Activated T-cell treated with anti-CD3 and anti-CD28 coated beads, Interleukin-2, amount 50 U/mL, for 4 hours (primary cell): ENCODE data around the gene PLEK. TPM values are rescaled to one million over a fixed set of nuclear protein-coding genes. Genes with fewer than 3 reads are reported as not detected.

Experiments used
- ATAC-seq, 2 donors: fragments of 200-7000 bp; cut with Tn5 transposase; one replicate each; pipeline ENCODE4 v1.10.0; 2021
- DNase-seq: peaks from one replicate; pipeline ENCODE4 v3.0.0-alpha.2; 2020
- H3K27me3 Mint-ChIP-seq: one replicate; pipeline ENCODE4 v1.8.0; 2021; ENCODE audit warnings: low read depth, mixed read lengths
- H3K36me3 Mint-ChIP-seq: one replicate; pipeline ENCODE4 v1.8.0; 2022; ENCODE audit warnings: mixed read lengths; ENCODE audit not compliant: insufficient read depth
- H3K4me1 Mint-ChIP-seq: one replicate; pipeline ENCODE4 v1.8.0; 2021; ENCODE audit warnings: low read depth, mixed read lengths
- H3K4me3 Mint-ChIP-seq: one replicate; pipeline ENCODE4 v1.8.0; 2021; ENCODE audit warnings: mild to moderate bottlenecking, moderate library complexity, mixed read lengths
- H3K9me3 Mint-ChIP-seq: one replicate; pipeline ENCODE4 v1.8.0; 2021; ENCODE audit warnings: mixed read lengths
- total RNA-seq, 3 donors: library from RNA; stranded (reverse); gene quantifications; one replicate each; pipeline ENCODE4 v1.2.1, GENCODE V29; 2021

PLEK gene
- total RNA-seq, result 1 to 10 TPM; 2.6 to 7.8 (median 7.8) TPM

- DNase-seq (no peak), ATAC-seq (no peak)
- Mint-ChIP-seq H3K4me3 (peak within 1 kb of the TSS; percentile 81), H3K36me3 (no peaks in the 10 kb centered on the region), H3K9me3 (no peaks in the 10 kb centered on the region), H3K4me1 (peaks cover 37% of the 10 kb centered on the region), H3K27me3 (no peaks in the 10 kb centered on the region)
These were observed at the start of gene PLEK for GRCh38 chr2:68365087-68365486. Gene PLEK, plus strand, starts transcription at chr2:68365282. Its CDS starts 70 bp downstream, at chr2:68365352.

DNA sequence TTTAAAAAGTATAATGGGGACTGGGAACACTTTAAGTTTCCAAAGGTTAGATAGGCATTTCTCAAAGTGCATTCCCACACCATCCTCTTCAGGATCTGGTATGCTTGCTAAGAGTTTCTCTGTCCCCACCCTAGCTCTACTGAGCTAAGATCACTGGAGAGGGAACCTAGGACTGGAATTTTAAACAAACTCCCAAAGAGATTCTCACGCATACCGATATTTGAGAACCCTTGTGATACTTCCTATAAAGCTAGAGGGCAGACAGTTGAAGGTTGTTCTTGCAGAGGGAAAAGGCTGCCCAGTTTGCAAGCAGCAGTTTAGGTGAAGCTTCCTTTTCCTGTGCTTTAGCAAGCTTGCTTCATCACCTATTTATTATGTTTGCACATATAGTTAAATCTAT is 49.0 kb upstream of the PLEK start:
- peaks cover 47% of the 10 kb centered on the region for H3K27me3 Mint-ChIP-seq
- H3K4me3 Mint-ChIP-seq, result no peak overlapping the region
- DNase-seq (no peak), ATAC-seq (no peak)
- peaks cover 3% of the 10 kb centered on the region for H3K9me3 Mint-ChIP-seq
- peaks cover 7% of the 10 kb centered on the region for H3K4me1 Mint-ChIP-seq
- no peaks in the 10 kb centered on the region for H3K36me3 Mint-ChIP-seq

DNA sequence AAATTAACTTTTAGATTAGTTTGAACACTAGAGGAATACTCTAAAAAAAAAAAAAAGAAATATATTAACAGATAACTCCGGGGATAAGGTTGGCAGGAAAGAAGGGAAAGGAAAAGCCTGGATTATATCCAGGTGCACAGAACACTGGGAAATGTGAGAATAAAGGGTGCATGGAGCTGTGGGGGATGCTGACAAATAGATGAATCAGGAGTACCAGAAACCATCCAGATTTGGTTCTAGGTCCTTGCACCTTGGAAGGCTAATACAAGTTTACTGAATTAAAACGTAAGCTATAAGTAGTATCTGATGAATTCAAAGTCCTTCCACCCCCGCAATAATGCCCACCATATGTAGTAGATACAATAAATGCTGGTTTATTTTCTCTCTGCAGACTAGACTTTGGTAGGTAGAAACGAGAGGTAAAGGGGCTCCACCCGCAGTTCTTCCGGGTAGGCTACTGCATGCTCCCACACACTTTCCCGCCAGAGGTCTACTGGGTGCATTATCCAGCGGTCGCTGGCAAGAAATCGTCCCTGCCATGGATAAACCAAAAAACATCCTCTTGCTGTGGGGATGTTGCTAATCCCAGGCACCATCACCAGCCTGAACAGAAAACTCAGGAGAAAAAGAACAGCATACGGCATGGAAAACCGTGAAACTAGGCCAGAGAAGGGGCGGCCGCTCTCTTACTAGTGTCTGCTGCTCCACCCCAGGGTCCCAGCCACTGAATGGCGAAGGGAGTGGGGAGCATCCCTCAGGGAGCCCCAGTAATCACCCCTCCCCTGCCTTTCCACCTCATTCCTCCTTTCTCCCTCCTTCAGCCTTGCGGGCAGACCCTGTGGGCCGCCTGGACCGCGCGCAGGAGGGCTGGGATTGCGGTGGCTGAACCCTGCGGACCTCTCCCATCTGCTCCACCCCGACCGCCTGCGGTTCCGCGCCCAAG is 46.8 kb upstream of the PLEK start:
- DNase-seq (no peak), ATAC-seq (no peak)
- H3K9me3 Mint-ChIP-seq, result peaks cover 3% of the 10 kb centered on the region
- peaks cover 57% of the 10 kb centered on the region for H3K27me3 Mint-ChIP-seq
- H3K36me3 Mint-ChIP-seq, result no peaks in the 10 kb centered on the region
- peak overlapping the region; percentile 60 for H3K4me3 Mint-ChIP-seq
- H3K4me1 Mint-ChIP-seq, result peaks cover 7% of the 10 kb centered on the region

GRCh38 chr2:68318914-68319397 is 46.1 kb upstream of the PLEK start:
- peak in 1 of 2 donors; percentile 25 for ATAC-seq

DNA sequence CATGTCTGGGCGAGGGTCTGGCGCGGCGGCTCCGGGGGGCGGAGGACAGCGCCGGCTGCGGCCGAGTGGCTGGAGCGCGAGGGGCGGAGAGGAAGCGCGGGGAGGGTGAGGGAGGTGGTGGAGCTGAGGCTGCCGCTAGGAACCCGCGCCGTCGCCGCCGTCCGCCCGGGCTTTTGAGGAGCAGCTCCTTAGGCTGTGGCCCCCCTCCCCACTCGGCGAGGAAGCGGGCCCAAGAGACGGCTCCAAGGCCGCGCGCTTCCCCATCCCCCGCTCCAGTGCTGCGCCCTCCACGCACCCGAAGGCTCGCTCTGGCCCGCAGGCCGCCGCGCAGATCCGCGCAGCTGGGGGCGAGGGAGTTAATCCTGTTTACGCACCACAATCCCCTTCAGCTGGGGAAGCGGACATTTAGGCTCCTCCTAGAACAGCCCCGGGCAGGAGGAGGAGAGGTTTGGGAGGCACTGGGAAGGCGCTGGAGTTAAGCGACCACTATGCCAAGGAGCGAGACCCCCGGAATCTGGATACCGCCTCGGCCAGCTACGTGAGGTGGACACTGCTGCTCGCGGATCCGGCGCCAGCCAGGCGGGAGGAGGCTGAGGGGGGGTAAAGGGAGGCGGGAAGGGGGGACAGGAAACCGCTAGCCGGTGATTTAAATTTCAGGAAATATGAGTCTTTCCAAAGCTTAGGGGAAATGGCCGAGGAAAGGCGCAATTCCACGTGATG is 45.5 kb upstream of the PLEK start, which contains the start of gene CNRIP1:
Gene CNRIP1 (minus strand): TSS at position 552 of the 720 bp plus-strand sequence. CDS start 549 bp downstream, at position 3.
- Mint-ChIP-seq H3K4me3 (peak within 1 kb of the TSS; percentile 67), H3K27me3 (peaks cover 56% of the 10 kb centered on the region), H3K4me1 (peaks cover 7% of the 10 kb centered on the region), H3K9me3 (no peaks in the 10 kb centered on the region), H3K36me3 (no peaks in the 10 kb centered on the region)
- DNase-seq, result no peak
- peak; percentile 43 to 58 for ATAC-seq

More at GRCh38 chr2:68318914-68319397, 46.1 kb upstream of the PLEK start:
- DNase-seq, result no peak
- Mint-ChIP-seq H3K9me3 (peaks cover under 1% of the 10 kb centered on the region), H3K36me3 (no peaks in the 10 kb centered on the region), H3K4me3 (peak overlapping the region; percentile 60), H3K27me3 (peaks cover 56% of the 10 kb centered on the region), H3K4me1 (peaks cover 7% of the 10 kb centered on the region)

- H3K36me3 Mint-ChIP-seq, result no peaks in the 10 kb centered on the region
These were observed 44.9 kb upstream of the PLEK start for GRCh38 chr2:68320118-68320641.

DNA sequence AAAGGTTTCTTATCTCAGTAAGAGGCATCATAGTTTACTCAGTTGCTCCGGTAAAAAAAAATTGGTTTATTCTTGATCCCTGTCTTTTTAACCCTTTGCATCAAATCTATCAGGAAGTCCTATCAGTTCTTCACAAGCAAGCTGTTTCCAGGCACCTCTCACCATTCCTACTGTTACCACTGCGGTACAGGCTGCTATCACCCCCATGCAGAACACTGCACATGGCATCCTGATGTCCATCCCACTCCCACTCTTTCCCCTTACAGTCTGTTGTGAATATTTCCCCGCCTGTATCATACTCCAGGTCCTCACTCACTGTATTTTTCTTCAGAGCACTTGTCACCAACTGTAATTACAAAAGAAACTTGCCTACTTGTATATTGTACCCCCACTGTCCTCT is 40.0 kb upstream of the PLEK start:
- ATAC-seq (no peak), DNase-seq (no peak)
- Mint-ChIP-seq H3K4me3 (no peak overlapping the region), H3K4me1 (peaks cover 3% of the 10 kb centered on the region), H3K36me3 (no peaks in the 10 kb centered on the region), H3K27me3 (peaks cover 49% of the 10 kb centered on the region), H3K9me3 (no peaks in the 10 kb centered on the region)

More at GRCh38 chr2:68320118-68320641, 44.9 kb upstream of the PLEK start:
- Mint-ChIP-seq H3K9me3 (no peaks in the 10 kb centered on the region), H3K4me1 (peaks cover 7% of the 10 kb centered on the region), H3K4me3 (peak overlapping the region; percentile 67), H3K27me3 (peaks cover 57% of the 10 kb centered on the region)
- DNase-seq (no peak), ATAC-seq (no peak)

DNA sequence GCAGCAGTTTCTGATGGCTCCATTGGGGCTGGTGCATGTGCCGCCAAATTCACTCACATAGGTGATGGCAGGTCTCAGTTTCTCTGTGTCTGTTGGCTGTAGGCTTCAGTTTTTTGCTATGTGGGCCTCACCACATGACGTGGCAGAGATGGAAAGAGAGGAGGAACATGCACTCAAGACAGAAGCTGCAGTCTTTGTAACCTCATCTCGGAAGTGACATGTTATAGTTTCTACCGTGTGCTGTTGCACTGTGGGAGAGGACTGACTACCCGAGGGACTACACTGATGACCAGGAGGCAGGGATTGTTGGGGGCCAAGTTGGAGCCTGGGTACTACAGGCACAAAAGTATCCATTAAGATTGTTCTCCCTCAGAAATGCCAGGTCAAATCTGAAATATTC is 36.2 kb upstream of the PLEK start:
- ATAC-seq, result no peak
- no peaks in the 10 kb centered on the region for H3K9me3 Mint-ChIP-seq
- H3K27me3 Mint-ChIP-seq, result peaks cover 40% of the 10 kb centered on the region

GRCh38 chr2:68330691-68331090 is 34.4 kb upstream of the PLEK start:
- Mint-ChIP-seq H3K9me3 (no peaks in the 10 kb centered on the region), H3K36me3 (no peaks in the 10 kb centered on the region), H3K4me1 (no peaks in the 10 kb centered on the region), H3K4me3 (no peak overlapping the region), H3K27me3 (peaks cover 36% of the 10 kb centered on the region)
- DNase-seq (no peak), ATAC-seq (peak in 1 of 2 donors; percentile 38)

More for the DNA sequence above, 36.2 kb upstream of the PLEK start:
- Mint-ChIP-seq H3K36me3 (no peaks in the 10 kb centered on the region), H3K4me1 (no peaks in the 10 kb centered on the region), H3K4me3 (no peak overlapping the region)
- no peak for DNase-seq

- ATAC-seq (no peak), DNase-seq (no peak)
- Mint-ChIP-seq H3K9me3 (no peaks in the 10 kb centered on the region), H3K4me3 (no peak overlapping the region), H3K27me3 (peaks cover 27% of the 10 kb centered on the region), H3K36me3 (no peaks in the 10 kb centered on the region), H3K4me1 (no peaks in the 10 kb centered on the region)
These were observed 32.1 kb upstream of the PLEK start for GRCh38 chr2:68333009-68333408.

- Mint-ChIP-seq H3K27me3 (peaks cover 21% of the 10 kb centered on the region), H3K4me3 (no peak overlapping the region), H3K36me3 (no peaks in the 10 kb centered on the region), H3K4me1 (no peaks in the 10 kb centered on the region), H3K9me3 (no peaks in the 10 kb centered on the region)
- ATAC-seq, result no peak
- no peak for DNase-seq
These were observed 31.2 kb upstream of the PLEK start for GRCh38 chr2:68333931-68334330.

GRCh38 chr2:68336192-68336591 is 28.9 kb upstream of the PLEK start:
- Mint-ChIP-seq H3K4me1 (no peaks in the 10 kb centered on the region), H3K4me3 (no peak overlapping the region), H3K9me3 (no peaks in the 10 kb centered on the region), H3K36me3 (no peaks in the 10 kb centered on the region), H3K27me3 (peaks cover 30% of the 10 kb centered on the region)
- ATAC-seq, result no peak
- DNase-seq, result no peak

DNA sequence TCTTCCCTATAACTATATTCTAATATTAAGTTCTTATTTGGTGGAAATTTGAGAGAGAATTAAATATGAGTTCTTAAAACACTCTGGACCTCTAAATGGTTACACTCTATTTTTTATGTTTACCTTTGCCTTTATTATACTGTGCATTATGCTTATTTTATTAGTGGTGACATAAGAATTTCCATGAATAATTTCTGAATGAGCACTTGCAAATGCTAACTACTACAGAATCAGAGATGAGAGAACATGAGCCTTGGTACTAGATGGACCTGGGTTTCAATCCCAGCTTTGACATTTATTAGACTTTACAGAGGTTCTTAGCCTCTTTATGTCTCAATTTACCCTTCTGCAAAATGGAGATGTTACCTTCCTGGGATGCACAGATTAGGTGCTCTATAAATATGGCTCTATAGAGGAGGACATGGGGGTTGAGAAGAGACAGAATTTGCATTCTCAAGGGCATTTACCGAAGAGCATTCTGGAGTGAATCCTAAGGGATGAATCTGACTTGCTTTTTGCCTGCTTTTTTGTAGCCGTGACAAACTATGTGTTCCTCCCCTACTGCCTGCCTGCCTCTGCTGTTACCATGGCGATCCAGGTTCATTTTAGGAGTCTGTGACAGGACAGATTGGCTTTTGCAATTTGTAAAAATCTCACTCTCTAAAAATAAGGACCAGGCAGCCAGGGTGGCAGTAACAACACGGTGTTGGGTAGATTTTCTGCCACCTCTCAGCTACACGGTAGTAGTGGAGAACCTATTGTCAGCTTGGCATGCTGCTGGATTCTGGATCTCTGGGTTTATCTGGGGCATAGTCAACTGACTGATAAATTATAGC is 24.6 kb upstream of the PLEK start:
- no peaks in the 10 kb centered on the region for H3K36me3 Mint-ChIP-seq
- H3K27me3 Mint-ChIP-seq, result peaks cover 34% of the 10 kb centered on the region
- no peak for DNase-seq
- no peaks in the 10 kb centered on the region for H3K4me1 Mint-ChIP-seq
- H3K4me3 Mint-ChIP-seq, result no peak overlapping the region
- ATAC-seq, result no peak
- no peaks in the 10 kb centered on the region for H3K9me3 Mint-ChIP-seq

DNA sequence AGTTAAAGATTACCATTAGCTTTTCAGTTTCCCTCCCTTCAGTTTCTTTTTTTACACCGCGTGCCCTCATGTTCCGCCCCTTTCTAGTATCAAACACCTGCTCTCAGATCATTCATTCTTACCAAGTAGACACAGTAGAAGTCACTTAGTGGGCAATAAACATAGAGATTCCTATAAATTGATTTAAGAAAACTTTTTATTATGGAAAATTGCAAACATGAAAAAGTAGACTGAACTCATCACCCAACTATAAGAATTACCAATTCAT is 24.1 kb upstream of the PLEK start:
- DNase-seq (no peak), ATAC-seq (no peak)
- Mint-ChIP-seq H3K9me3 (no peaks in the 10 kb centered on the region), H3K27me3 (peaks cover 32% of the 10 kb centered on the region), H3K4me1 (no peaks in the 10 kb centered on the region), H3K4me3 (no peak overlapping the region), H3K36me3 (no peaks in the 10 kb centered on the region)
